SK-N-SH treated with all-trans-retinoic acid at 6 μM for 48 hours (cell line): Measurements from ENCODE around the gene POU3F3.
A peak's percentile ranks its signal among the peaks of the same experiment; 100 is the strongest.

ENCODE experiments used
- ATAC-seq: fragments of 200-7000 bp; cut with Tn5 transposase; 3 replicates; pipeline ENCODE4 v1.9.1; 2020; ENCODE audit warnings: mild to moderate bottlenecking, moderate library complexity
- ARNTL ChIP-seq: fragments of 450-650 bp; formaldehyde crosslinking; IDR thresholded peaks from 2 replicates; pipeline ENCODE4 v1.5.0; 2020; ENCODE audit warnings: low read depth, mild to moderate bottlenecking, moderate library complexity, borderline replicate concordance
- BACH2 ChIP-seq: fragments of 250-450 bp; sonication (Bioruptor Pico); IDR thresholded peaks from 2 replicates; pipeline ENCODE4 v1.9.0; 2021; ENCODE audit warnings: mild to moderate bottlenecking, borderline replicate concordance
- CSDC2 ChIP-seq: fragments of 250-450 bp; sonication (Bioruptor Pico); IDR thresholded peaks from 2 replicates; pipeline ENCODE4 v1.5.0; 2020; ENCODE audit warnings: mild to moderate bottlenecking, moderate library complexity
- ESRRG ChIP-seq: fragments of 250-450 bp; sonication (Bioruptor Pico); IDR thresholded peaks from 2 replicates; pipeline ENCODE4 v1.6.1; 2021; ENCODE audit warnings: mild to moderate bottlenecking
- GLIS3 ChIP-seq: fragments of 250-450 bp; sonication (Bioruptor Pico); IDR thresholded peaks from 2 replicates; pipeline ENCODE4 v1.5.0; 2020; ENCODE audit warnings: mild to moderate bottlenecking, moderate library complexity
- ISL1 ChIP-seq: fragments of 250-450 bp; sonication (Bioruptor Pico); IDR thresholded peaks from 2 replicates; pipeline ENCODE4 v2.1.2; 2022; ENCODE audit warnings: mild to moderate bottlenecking, moderate library complexity
- OSR1 ChIP-seq: fragments of 250-450 bp; sonication (Bioruptor Pico); IDR thresholded peaks from 2 replicates; pipeline ENCODE4 v1.8.0; 2022; ENCODE audit warnings: moderate library complexity, mild to moderate bottlenecking, inconsistent platforms
- PPARA ChIP-seq: fragments of 250-450 bp; sonication (Bioruptor Pico); IDR thresholded peaks from 2 replicates; pipeline ENCODE4 v1.5.0; 2020; ENCODE audit warnings: mild to moderate bottlenecking, borderline replicate concordance
- SNAI2 ChIP-seq: fragments of 250-450 bp; sonication (Bioruptor Pico); IDR thresholded peaks from 2 replicates; pipeline ENCODE4 v1.5.0; 2020; ENCODE audit warnings: mild to moderate bottlenecking, moderate library complexity
- TCF4 ChIP-seq: fragments of 250-450 bp; sonication (Bioruptor Pico); IDR thresholded peaks from 2 replicates; pipeline ENCODE4 v1.8.0; 2021; ENCODE audit warnings: mild to moderate bottlenecking, moderate library complexity, borderline replicate concordance
- TOX ChIP-seq: fragments of 250-450 bp; sonication (Bioruptor Pico); IDR thresholded peaks from 2 replicates; pipeline ENCODE4 v1.8.0; 2021; ENCODE audit warnings: mild to moderate bottlenecking, moderate library complexity, borderline replicate concordance
- ZC3H10 ChIP-seq: fragments of 250-450 bp; sonication (Bioruptor Pico); IDR thresholded peaks from 2 replicates; pipeline ENCODE4 v1.5.1; 2021; ENCODE audit warnings: mild to moderate bottlenecking, moderate library complexity
- ZFP3 ChIP-seq: fragments of 250-450 bp; sonication (Bioruptor Pico); IDR thresholded peaks from 2 replicates; pipeline ENCODE4 v1.5.0; 2020; ENCODE audit warnings: mild to moderate bottlenecking, moderate library complexity
- ZFP30 ChIP-seq: fragments of 450-650 bp; formaldehyde crosslinking; IDR thresholded peaks from 2 replicates; pipeline ENCODE4 v1.5.0; 2022; ENCODE audit warnings: mild to moderate bottlenecking, moderate library complexity
- ZNF565 ChIP-seq: fragments of 450-650 bp; formaldehyde crosslinking; conservative IDR thresholded peaks from 2 replicates; pipeline ENCODE4 v1.5.0; 2020; ENCODE audit warnings: low read depth, mild to moderate bottlenecking, moderate library complexity
- ZNF70 ChIP-seq: fragments of 450-650 bp; formaldehyde crosslinking; IDR thresholded peaks from 2 replicates; pipeline ENCODE4 v1.5.0; 2020; ENCODE audit warnings: mild to moderate bottlenecking, moderate library complexity
- ZNF8 ChIP-seq: fragments of 450-650 bp; formaldehyde crosslinking; IDR thresholded peaks from 2 replicates; pipeline ENCODE4 v1.5.0; 2020; ENCODE audit warnings: mild to moderate bottlenecking, moderate library complexity
- TF ChIP-seq, protein P1 (sequence below): fragments of 250-450 bp; sonication (Bioruptor Pico); IDR thresholded peaks from 2 replicates; pipeline ENCODE4 v1.5.1; 2021; ENCODE audit warnings: mild to moderate bottlenecking, moderate library complexity
- TF ChIP-seq, protein P2 (sequence below): fragments of 250-450 bp; sonication (Bioruptor Pico); IDR thresholded peaks from 2 replicates; pipeline ENCODE4 v1.8.0; 2021; ENCODE audit warnings: low read depth, mild to moderate bottlenecking, moderate library complexity, borderline replicate concordance
- TF ChIP-seq, protein P3 (sequence below): fragments of 250-450 bp; sonication (Bioruptor Pico); IDR thresholded peaks from 2 replicates; pipeline ENCODE4 v1.8.0; 2020; ENCODE audit warnings: mild to moderate bottlenecking, moderate library complexity, borderline replicate concordance
- TF ChIP-seq, protein P4 (sequence below): fragments of 250-450 bp; sonication (Bioruptor Pico); IDR thresholded peaks from 2 replicates; pipeline ENCODE4 v1.5.0; 2020; ENCODE audit warnings: mild to moderate bottlenecking, moderate library complexity

Gene POU3F3

DNA sequence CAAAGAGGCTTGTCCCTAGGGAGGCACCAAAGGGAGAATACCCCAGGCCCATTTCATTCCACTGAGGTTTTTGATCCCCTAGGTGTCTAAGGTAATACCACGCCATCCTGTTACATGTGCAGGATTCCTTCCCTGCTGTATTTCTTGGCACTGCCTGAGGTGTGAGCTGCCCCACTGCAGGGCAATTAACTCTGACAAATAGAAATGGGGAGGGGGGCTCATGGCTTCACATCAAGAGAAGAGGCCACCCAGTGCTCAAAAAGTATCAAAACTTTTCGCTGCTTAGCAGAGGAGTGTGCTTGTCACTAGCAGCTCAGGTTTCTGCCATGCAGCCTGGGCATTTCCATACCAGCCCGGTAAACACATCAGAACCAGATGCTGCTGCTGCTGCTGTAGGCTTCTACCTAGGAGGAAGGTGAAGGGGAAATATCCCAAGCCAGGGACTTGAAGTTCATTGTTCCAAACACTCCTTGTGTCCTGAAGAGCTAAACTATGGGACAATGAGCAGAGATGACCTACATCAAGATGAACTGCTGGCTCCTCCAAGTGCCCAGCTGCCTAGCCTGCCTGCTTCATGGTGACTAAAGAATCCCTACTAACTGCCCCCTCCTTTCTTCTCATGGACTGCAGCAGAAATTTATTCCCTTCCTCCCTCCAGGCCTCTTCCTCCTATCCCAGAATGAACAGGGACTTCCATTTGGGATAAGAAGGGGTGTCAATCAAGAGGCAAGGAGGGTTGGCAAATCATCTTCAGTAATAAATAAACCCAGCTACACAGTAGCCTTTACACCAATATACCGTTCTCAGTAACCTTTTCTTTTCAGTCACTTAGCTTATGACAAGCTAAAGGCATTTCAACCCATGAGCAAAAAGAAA is 16.4 kb downstream of the POU3F3 start:
- no peak for ATAC-seq
- TF ChIP-seq ESRRG (no peak), CSDC2 (CRISPR knock-in tag) (no peak), BACH2 (no peak)

DNA sequence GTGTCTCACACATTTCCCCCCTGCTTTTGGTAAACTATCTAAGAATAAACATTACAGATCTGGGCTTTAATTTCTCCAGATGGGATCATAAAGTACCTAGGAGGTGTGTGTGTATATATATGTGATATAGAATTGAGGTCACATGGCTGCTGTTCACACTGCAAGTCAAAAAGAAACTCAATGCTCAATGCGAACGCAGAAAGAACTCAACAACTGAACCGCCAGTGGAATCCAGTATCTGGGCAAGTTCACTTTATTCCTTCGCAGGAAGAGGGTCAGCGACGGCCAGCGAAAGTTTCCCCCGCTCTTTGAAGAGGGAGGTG is 17.7 kb downstream of the POU3F3 start:
- ATAC-seq = no peak

DNA sequence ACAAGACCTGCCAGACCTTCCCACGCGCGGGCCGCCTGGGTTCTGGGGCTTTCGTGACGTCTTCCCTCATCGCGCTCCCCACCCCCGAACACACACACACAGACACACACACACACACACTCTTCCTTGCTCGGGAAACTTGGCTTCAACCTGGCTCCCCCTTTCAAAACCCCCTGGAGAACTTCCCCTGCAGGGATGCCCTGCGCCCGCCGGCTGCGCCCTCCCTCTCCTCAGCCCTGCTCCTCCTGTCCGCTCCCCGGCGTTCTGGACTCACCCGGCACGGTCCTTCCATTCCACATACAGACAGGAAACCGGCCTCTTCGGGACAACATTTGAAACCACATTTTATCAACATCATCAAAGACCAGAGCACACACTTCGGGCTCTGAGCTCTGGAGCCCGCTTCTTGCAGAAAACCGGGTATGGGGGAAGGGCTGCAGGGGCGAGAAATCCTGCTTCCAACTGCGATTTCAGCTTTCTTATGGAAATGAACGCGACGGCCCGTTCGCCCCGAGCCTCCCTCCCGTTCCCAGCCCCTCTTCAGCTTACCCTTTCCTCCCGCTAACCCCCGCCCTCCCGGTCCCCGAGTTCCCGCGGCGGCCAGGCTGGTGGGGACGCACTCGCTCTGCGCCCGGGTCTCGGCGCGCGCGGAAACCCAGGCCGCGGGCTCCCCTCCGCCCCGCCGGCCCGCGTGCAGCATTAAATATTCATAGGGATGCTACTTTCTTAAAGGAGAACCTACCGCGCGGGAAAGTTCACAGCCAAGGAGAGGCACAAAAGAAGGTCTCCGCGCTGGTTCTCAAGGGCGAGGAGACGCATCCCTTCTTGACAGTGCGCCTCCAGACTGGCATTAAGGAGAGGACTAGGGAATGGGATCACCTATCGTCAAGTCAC is 18.3 kb downstream of the POU3F3 start:
- ATAC-seq = no peak
- TF ChIP-seq GLIS3 (CRISPR knock-in tag) (no peak), PPARA (CRISPR knock-in tag) (no peak), ZNF8 (CRISPR knock-in tag) (no peak)
- TF ChIP-seq, all 23 proteins: peak for 0

More for the DNA sequence above, 17.7 kb downstream of the POU3F3 start:
- TF ChIP-seq ESRRG = no peak
- no peak for TF ChIP-seq ARNTL (CRISPR knock-in tag)
- TF ChIP-seq, protein P1, sequence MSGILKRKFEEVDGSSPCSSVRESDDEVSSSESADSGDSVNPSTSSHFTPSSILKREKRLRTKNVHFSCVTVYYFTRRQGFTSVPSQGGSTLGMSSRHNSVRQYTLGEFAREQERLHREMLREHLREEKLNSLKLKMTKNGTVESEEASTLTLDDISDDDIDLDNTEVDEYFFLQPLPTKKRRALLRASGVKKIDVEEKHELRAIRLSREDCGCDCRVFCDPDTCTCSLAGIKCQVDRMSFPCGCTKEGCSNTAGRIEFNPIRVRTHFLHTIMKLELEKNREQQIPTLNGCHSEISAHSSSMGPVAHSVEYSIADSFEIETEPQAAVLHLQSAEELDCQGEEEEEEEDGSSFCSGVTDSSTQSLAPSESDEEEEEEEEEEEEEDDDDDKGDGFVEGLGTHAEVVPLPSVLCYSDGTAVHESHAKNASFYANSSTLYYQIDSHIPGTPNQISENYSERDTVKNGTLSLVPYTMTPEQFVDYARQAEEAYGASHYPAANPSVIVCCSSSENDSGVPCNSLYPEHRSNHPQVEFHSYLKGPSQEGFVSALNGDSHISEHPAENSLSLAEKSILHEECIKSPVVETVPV (CRISPR knock-in tag) = no peak
- TF ChIP-seq ZFP30 (CRISPR knock-in tag) = no peak
- TF ChIP-seq SNAI2 = no peak
- TF ChIP-seq OSR1 = no peak
- TF ChIP-seq TCF4 = no peak
- no peak for TF ChIP-seq TOX (CRISPR knock-in tag)
- no peak for TF ChIP-seq ZNF565
- TF ChIP-seq ZNF8 (CRISPR knock-in tag) = no peak
- TF ChIP-seq, protein P2, sequence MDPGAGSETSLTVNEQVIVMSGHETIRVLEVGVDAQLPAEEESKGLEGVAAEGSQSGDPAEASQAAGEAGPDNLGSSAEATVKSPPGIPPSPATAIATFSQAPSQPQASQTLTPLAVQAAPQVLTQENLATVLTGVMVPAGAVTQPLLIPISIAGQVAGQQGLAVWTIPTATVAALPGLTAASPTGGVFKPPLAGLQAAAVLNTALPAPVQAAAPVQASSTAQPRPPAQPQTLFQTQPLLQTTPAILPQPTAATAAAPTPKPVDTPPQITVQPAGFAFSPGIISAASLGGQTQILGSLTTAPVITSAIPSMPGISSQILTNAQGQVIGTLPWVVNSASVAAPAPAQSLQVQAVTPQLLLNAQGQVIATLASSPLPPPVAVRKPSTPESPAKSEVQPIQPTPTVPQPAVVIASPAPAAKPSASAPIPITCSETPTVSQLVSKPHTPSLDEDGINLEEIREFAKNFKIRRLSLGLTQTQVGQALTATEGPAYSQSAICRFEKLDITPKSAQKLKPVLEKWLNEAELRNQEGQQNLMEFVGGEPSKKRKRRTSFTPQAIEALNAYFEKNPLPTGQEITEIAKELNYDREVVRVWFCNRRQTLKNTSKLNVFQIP (CRISPR knock-in tag) = no peak
- TF ChIP-seq, protein P3, sequence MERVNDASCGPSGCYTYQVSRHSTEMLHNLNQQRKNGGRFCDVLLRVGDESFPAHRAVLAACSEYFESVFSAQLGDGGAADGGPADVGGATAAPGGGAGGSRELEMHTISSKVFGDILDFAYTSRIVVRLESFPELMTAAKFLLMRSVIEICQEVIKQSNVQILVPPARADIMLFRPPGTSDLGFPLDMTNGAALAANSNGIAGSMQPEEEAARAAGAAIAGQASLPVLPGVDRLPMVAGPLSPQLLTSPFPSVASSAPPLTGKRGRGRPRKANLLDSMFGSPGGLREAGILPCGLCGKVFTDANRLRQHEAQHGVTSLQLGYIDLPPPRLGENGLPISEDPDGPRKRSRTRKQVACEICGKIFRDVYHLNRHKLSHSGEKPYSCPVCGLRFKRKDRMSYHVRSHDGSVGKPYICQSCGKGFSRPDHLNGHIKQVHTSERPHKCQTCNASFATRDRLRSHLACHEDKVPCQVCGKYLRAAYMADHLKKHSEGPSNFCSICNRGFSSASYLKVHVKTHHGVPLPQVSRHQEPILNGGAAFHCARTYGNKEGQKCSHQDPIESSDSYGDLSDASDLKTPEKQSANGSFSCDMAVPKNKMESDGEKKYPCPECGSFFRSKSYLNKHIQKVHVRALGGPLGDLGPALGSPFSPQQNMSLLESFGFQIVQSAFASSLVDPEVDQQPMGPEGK (CRISPR knock-in tag) = no peak

DNA sequence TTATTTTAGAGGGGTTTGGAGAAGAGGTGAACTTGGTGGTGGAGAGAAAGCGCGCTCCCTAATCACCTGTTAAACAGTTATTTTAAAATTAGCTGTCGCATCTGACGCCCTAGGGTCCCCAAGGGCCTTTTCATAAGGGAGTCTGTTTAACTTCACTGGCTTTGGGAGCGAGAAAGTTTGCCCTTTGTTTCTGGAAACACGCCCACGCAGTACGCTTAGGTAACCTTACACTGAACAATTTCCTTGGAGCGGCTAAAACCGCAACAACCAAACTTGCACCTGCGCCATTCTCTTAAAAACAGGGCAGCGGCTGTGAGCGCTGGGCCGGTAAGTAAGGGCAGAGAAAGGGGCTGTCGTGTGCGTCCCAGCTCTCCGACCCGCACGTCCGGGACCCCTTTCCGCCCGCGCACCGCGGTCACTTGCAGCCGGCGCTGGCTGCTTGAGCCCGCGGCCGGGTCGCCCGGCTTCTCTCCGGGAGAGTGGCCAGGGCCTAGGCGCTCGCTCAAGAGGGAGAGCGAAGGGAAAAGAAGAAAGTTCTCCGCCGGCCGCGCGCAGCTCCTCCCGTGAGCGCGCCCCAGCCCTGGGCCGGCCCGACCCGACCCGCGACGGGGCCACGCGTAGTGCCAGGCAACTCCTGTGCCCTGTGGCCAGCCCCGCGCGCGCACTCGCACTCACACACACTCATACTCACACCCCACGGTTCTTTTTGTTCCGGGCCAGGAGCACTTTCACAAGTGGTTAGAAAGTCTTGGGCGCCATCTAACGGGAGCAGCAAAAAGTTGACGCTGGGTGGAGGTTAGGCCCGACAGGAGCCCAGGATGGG is 19.2 kb downstream of the POU3F3 start:
- peak; percentile 94 for ATAC-seq
- no peak for TF ChIP-seq ZFP3
- no peak for TF ChIP-seq TOX (CRISPR knock-in tag)
- TF ChIP-seq GLIS3 (CRISPR knock-in tag) = no peak
- no peak for TF ChIP-seq ISL1 (CRISPR knock-in tag)
- no peak for TF ChIP-seq ZC3H10 (CRISPR knock-in tag)
- TF ChIP-seq ZNF70 (CRISPR knock-in tag) = no peak
- TF ChIP-seq CSDC2 (CRISPR knock-in tag) = no peak
- TF ChIP-seq, protein P4, sequence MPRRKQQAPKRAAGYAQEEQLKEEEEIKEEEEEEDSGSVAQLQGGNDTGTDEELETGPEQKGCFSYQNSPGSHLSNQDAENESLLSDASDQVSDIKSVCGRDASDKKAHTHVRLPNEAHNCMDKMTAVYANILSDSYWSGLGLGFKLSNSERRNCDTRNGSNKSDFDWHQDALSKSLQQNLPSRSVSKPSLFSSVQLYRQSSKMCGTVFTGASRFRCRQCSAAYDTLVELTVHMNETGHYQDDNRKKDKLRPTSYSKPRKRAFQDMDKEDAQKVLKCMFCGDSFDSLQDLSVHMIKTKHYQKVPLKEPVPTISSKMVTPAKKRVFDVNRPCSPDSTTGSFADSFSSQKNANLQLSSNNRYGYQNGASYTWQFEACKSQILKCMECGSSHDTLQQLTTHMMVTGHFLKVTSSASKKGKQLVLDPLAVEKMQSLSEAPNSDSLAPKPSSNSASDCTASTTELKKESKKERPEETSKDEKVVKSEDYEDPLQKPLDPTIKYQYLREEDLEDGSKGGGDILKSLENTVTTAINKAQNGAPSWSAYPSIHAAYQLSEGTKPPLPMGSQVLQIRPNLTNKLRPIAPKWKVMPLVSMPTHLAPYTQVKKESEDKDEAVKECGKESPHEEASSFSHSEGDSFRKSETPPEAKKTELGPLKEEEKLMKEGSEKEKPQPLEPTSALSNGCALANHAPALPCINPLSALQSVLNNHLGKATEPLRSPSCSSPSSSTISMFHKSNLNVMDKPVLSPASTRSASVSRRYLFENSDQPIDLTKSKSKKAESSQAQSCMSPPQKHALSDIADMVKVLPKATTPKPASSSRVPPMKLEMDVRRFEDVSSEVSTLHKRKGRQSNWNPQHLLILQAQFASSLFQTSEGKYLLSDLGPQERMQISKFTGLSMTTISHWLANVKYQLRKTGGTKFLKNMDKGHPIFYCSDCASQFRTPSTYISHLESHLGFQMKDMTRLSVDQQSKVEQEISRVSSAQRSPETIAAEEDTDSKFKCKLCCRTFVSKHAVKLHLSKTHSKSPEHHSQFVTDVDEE (CRISPR knock-in tag) = no peak
- TF ChIP-seq, protein P2 (CRISPR knock-in tag) = no peak
- TF ChIP-seq ZNF8 (CRISPR knock-in tag) = no peak
- TF ChIP-seq, protein P3 (CRISPR knock-in tag) = no peak
